Uterus (tissue), 2 donors: ENCODE results near the gene CHRNA5.

Experiments used
- CTCF ChIP-seq, 4 experiments: fragments of 200-600 bp in 2 of 4; fragments of 450-650 bp in 2 of 4; sonication (generic) in 2 of 4; IDR thresholded peaks; one replicate each; pipeline ENCODE4 v1.5.1; 2016 to 2019; ENCODE audit warnings: antibody characterized with exemption in 4 of 4, mild to moderate bottlenecking in 2 of 4, moderate library complexity in 1 of 4
- POLR2A ChIP-seq, 2 donors: fragments of 450-650 bp; IDR thresholded peaks; one replicate each; pipeline ENCODE4 v1.6.1; 2016; ENCODE audit warnings: antibody characterized with exemption in 2 of 2, mild to moderate bottlenecking in 1 of 2, moderate library complexity in 1 of 2

- no peak for TF ChIP-seq CTCF (IDR thresholded peaks at IDR 0.05)
- no peak for TF ChIP-seq POLR2A (IDR thresholded peaks at IDR 0.05)
These were observed 15.1 kb upstream of the CHRNA5 start for GRCh38 chr15:78550194-78550593.
